ENCODE results near the gene SCYL3. TPM values are rescaled to one million over a fixed set of nuclear protein-coding genes. Genes with fewer than 3 reads are reported as not detected.

Gene SCYL3
- total RNA-seq, 1 experiment from 2014 or later, result 3.6 TPM

DNA sequence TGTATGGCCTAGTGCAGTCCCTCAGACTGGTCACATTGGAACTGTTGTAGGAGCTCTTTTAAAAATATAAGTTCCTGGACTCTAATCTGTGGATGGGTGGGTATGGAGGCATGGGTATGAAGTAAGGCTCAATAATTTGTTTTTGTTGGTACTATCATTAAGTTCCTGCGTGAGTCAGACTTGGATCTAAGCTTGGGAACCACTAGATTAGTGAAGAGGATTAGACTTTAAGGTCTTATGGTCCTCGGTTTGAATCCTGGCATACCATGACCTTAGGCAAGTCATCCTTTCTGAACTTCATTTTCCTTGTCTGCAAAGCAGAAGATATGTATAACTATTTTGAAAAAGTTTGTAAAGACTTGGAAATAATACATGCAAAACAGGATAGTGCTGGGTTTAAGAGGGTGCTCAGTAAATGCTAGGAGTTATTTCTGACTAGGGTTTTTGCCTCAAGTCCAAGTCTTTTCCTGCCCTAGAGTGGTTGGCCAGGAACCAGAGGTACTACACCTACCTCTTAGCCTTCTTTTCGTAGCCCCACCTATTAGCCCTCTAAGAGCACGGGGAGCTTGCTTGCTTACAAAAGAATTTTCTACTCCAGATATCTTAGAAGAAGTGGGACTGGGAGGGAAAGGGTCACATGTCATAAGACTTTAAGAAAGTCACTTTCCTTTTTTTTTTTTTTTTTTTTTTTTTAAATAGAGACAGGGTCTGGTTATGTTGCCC is 60.4 kb downstream of the SCYL3 start:
- no TSS peak for BruUV-seq (replicated peaks)
- Histone ChIP-seq H3K9me2 (replicated peaks; ENCODE audit: low read length) (no peaks in the 10 kb centered on the region), H3K27me3 (ENCODE audit: low read length) (no peaks in the 10 kb centered on the region), H2AFZ (ENCODE audit: low read length) (no peak overlapping the region), H3K79me2 (ENCODE audit: low read length) (0 out of 2 replicates have a peak, but pooled peaks cover 6% of the 10 kb centered on the region), H3K9ac (ENCODE audit: low read length) (no peak overlapping the region), H4K20me1 (ENCODE audit: low read length) (0 out of 2 replicates have a peak, but pooled peaks cover 6% of the 10 kb centered on the region), H3K36me3 (ENCODE audit: low read depth, low read length) (peaks cover 32% of the 10 kb centered on the region), H3K4me3 (ENCODE audit: low read length) (no peak overlapping the region), H3K4me1 (ENCODE audit: insufficient read depth, low read length) (no peaks in the 10 kb centered on the region), H3K4me2 (ENCODE audit: low read length) (no peak overlapping the region), H3K27ac (ENCODE audit: low read length) (no peak overlapping the region), H3F3A (ENCODE audit: low read length, unreplicated experiment) (no peaks in the 10 kb centered on the region), H3K9me3 (ENCODE audit: low read length) (no peaks in the 10 kb centered on the region)
- no peak for ATAC-seq
- CTCF ChIA-PET, result no interaction called here
- DNase-seq, result no peak
- TF ChIP-seq, protein P1, sequence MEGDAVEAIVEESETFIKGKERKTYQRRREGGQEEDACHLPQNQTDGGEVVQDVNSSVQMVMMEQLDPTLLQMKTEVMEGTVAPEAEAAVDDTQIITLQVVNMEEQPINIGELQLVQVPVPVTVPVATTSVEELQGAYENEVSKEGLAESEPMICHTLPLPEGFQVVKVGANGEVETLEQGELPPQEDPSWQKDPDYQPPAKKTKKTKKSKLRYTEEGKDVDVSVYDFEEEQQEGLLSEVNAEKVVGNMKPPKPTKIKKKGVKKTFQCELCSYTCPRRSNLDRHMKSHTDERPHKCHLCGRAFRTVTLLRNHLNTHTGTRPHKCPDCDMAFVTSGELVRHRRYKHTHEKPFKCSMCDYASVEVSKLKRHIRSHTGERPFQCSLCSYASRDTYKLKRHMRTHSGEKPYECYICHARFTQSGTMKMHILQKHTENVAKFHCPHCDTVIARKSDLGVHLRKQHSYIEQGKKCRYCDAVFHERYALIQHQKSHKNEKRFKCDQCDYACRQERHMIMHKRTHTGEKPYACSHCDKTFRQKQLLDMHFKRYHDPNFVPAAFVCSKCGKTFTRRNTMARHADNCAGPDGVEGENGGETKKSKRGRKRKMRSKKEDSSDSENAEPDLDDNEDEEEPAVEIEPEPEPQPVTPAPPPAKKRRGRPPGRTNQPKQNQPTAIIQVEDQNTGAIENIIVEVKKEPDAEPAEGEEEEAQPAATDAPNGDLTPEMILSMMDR (conservative IDR thresholded peaks at IDR 0.05; ENCODE audit: low read depth, low read length), result no peak
- TF ChIP-seq EZH2phosphoT487 (IDR thresholded peaks at IDR 0.05; ENCODE audit: borderline replicate concordance, low read length), result no peak
- no peak for TF ChIP-seq EZH2 (IDR thresholded peaks at IDR 0.05; ENCODE audit: low read length, unreplicated experiment)
- POLR2A ChIA-PET (ENCODE audit: unreplicated experiment), result no interaction called here
- intact Hi-C loops (cut with micrococcal nuclease), result no loop called here

DNA sequence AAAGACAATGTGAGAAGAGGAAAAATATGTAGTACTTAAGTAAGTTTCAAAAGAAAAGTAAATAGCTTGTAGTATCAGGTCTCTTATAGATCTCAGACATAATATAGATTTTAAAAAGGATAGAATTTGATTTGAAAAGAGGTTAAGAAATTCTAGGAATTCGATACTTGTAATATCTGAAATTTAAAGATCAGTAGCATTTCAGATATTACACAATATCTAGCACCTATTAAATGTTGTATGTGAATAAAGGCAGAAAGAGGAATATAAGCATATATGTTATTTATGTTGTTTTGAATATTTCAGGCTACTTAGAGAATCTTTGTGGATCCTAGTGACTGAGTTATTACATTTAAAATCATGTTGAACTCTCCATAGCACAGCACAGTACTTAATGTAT is 64.0 kb downstream of the SCYL3 start:
- Histone ChIP-seq H3K4me3 (ENCODE audit: low read length) (no peak overlapping the region), H3K36me3 (ENCODE audit: low read depth, low read length) (peaks cover 39% of the 10 kb centered on the region), H2AFZ (ENCODE audit: low read length) (no peak overlapping the region), H3K27ac (ENCODE audit: low read length) (no peak overlapping the region), H3K9ac (ENCODE audit: low read length) (no peak overlapping the region), H4K20me1 (ENCODE audit: low read length) (0 out of 2 replicates have a peak, but pooled peaks cover 6% of the 10 kb centered on the region), H3F3A (ENCODE audit: low read length, unreplicated experiment) (no peaks in the 10 kb centered on the region), H3K4me2 (ENCODE audit: low read length) (no peak overlapping the region), H3K9me2 (replicated peaks; ENCODE audit: low read length) (no peaks in the 10 kb centered on the region), H3K79me2 (ENCODE audit: low read length) (0 out of 2 replicates have a peak, but pooled peaks cover 6% of the 10 kb centered on the region), H3K9me3 (ENCODE audit: low read length) (no peaks in the 10 kb centered on the region), H3K4me1 (ENCODE audit: insufficient read depth, low read length) (no peaks in the 10 kb centered on the region), H3K27me3 (ENCODE audit: low read length) (no peaks in the 10 kb centered on the region)
- no TSS peak for BruUV-seq (replicated peaks)
- no peak for ATAC-seq
- ChIA-PET POLR2A (ENCODE audit: unreplicated experiment) (no interaction called here), CTCF (no interaction called here)
- no peak for DNase-seq
- intact Hi-C loops (cut with micrococcal nuclease), result no loop called here
- TF ChIP-seq EZH2 (IDR thresholded peaks at IDR 0.05; ENCODE audit: low read length, unreplicated experiment), result no peak
- TF ChIP-seq, protein P1 (conservative IDR thresholded peaks at IDR 0.05; ENCODE audit: low read depth, low read length), result no peak
- no peak for TF ChIP-seq EZH2phosphoT487 (IDR thresholded peaks at IDR 0.05; ENCODE audit: borderline replicate concordance, low read length)

DNA sequence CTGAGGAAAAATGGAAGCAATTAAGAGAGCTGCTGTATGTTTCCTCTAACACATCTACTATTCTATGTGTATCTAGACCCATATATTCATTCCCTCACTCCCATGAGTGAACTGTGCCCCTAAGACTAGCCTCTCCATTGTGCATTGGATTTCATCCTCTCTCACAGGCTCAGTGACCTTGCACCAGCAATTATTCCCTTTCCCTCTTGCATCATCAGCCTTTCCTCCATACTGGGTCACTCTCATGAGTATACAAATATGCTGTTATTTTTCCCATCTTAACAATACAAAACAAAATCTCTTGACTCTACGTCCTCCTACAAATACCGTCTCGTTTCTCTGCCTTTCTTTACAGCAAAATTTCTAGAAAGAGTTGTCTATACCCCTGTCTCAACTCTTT is 69.5 kb downstream of the SCYL3 start:
- TF ChIP-seq EZH2 (IDR thresholded peaks at IDR 0.05; ENCODE audit: low read length, unreplicated experiment), result no peak
- TF ChIP-seq EZH2phosphoT487 (IDR thresholded peaks at IDR 0.05; ENCODE audit: borderline replicate concordance, low read length), result no peak
- TF ChIP-seq, protein P1 (conservative IDR thresholded peaks at IDR 0.05; ENCODE audit: low read depth, low read length), result no peak
- POLR2A ChIA-PET (ENCODE audit: unreplicated experiment), result no interaction called here
- CTCF ChIA-PET, result no interaction called here
- Histone ChIP-seq H3K4me2 (ENCODE audit: low read length) (no peak overlapping the region), H3K9me3 (ENCODE audit: low read length) (no peaks in the 10 kb centered on the region), H3F3A (ENCODE audit: low read length, unreplicated experiment) (no peaks in the 10 kb centered on the region), H3K4me1 (ENCODE audit: insufficient read depth, low read length) (no peaks in the 10 kb centered on the region), H4K20me1 (ENCODE audit: low read length) (no peaks in the 10 kb centered on the region), H3K9me2 (replicated peaks; ENCODE audit: low read length) (no peaks in the 10 kb centered on the region), H3K9ac (ENCODE audit: low read length) (no peak overlapping the region), H3K36me3 (ENCODE audit: low read depth, low read length) (peaks cover 27% of the 10 kb centered on the region), H3K27ac (ENCODE audit: low read length) (no peak overlapping the region), H3K79me2 (ENCODE audit: low read length) (peaks cover 6% of the 10 kb centered on the region), H3K27me3 (ENCODE audit: low read length) (no peaks in the 10 kb centered on the region), H2AFZ (ENCODE audit: low read length) (no peak overlapping the region), H3K4me3 (ENCODE audit: low read length) (no peak overlapping the region)
- intact Hi-C loops (cut with micrococcal nuclease), result no loop called here
- BruUV-seq (replicated peaks), result TSS peak; percentile 4
- no peak for ATAC-seq
- DNase-seq, result no peak
